HL-60/S4 (cell line): ENCODE results near the gene HAND1.

Experiments
- in situ Hi-C: fragments of 300-500 bp; cut with MboI; formaldehyde crosslinking; loops from 2 replicates; pipeline ENCODE4 v1.14.3; 2022; ENCODE audit warnings: low sequenced_read_pairs

The HAND1 gene

DNA sequence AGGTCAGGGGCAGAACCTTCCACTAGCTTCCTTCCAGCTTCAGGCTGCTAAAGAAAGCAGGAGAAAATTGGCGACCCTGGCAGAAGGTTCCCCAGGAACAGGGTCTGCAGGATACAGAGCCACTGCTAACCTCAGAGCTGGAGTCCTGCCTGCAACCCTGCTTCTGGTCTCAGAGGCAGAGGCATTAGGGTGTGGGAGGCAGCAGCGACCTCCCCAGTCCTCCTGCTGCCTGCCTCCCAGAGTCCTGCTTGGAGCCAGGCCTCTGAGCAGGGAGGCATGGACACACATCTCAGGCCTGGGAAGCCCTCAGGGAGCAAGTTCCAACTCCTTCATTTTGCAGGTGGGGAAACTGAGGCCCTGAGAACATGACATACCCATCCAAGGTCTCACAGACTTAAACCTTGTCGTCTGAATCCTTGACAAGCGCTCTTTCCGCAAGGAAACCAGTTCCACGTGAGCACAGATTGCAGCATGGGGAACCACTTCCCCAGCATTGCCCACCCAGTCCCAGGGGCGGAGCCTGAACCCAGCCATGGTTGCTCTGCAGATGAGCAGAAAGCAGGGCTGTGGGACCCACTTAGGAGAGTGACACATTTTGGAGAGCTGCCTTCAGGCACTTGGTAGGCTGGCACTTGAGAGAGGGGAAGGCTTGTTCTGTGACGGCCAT lies 28.2 kb upstream of the HAND1 start:
- in situ Hi-C loops = no loop called here

DNA sequence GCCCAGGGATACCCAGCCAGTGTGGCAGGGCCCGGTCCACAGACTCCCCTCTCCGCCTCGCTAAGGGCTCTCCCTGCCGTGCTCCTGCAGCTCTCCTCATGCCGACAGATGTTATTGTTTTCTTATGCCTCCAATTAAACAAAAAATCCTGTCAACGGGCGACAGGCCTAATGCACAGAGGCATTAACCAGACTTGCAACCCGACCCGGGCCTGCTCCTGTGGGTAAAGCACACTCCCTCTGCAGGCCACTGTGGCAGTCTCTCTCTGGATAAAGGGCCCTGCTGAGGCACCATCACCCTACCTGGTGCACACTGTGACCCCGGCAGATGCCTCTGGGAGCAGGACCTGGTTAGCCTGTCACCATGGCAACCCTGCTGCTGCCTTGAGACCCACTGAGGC lies 27.5 kb upstream of the HAND1 start:
- in situ Hi-C loops = no loop called here

DNA sequence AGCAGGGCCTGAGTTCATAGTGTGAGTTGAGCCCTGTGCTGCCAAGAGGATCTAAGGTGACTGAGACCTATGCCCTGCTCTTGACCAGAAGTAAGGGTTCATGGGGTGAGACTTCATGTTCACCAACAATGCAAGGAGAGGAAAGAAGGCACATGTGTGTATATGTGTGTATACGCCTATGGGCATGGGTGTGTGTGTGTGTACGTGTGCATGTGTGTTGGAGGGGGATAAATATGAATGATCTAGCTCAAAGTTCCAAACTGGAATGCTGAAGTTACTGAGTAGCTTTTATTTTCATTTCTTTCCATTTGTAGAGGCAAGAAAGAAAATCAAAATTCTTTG lies 25.6 kb upstream of the HAND1 start:
- in situ Hi-C loops = no loop called here

DNA sequence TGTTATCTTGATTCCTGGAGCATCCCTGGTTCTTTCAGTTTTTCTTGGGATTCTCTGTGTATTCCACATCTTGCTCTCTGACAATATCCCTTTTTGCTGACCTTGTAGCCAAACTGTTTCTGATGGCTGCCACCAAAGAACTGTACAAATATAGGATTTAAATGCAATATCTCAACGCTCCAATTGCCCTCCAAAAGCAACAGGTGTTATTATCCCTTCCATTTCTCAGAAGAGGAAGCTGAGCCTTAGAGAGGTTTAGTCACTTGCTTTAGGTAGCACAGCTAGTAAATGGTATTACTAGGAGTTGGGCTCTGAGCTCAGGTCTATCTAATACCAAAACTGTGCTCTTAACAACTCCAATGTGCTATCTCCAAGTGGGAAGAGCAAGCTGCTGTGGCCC lies 24.2 kb upstream of the HAND1 start:
- in situ Hi-C loops = no loop called here

DNA sequence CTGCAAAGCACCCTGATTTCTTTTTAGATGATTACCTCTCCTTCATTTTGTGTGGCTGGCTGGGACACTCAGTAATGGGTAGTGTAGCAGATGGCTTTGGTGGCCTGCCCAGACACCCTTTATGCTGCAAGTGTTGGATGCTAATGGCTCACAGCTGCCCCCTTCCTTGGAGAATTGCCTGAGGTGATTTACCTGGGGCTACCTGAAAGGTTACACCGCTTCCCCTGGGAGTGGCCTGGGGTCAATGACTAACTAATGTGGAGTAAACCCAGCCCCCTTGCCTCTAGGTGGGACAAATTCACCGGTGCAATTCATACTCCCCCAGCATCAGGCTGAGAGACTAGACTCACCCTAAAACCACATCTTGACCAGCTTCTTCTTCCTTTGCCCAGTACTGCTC lies 23.5 kb upstream of the HAND1 start:
- in situ Hi-C loops = no loop called here

DNA sequence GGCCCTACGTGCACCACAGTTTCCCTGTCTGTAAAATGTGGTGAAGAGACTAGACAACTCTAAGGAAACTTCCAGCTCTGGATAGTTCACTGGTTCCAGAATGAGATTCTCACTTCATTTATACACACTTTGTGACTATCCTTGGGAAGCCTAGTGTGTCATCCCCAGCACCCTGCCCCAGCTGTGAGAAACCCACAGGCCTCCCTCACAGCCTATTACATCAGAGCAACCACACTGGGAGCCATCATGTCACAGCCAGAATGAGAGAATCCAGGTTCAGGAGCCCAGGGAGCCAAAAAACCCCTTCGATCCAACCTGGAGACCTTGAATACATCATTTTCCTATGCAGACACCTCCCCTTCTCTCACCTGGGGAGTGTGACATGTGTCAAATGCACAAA lies 21.0 kb upstream of the HAND1 start:
- in situ Hi-C loops = no loop called here

DNA sequence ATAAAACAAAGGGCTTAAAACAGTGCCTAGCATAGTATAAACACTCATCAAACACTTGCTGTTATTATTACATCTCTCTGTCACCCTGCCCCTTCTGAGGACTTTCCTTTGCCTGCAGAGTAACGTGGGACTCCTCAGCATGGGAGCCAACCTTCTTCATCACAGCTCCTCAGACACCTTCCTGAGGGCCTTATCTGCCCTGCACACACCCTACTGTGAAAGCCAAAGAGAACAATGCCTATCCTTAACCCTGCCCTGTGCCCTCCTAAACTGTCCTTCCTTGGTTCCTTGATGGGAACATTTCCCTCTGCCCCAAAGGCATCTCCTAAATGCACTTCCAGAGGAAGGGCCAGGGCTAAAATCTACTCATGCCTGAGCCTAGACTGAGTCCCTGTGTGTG lies 20.6 kb upstream of the HAND1 start:
- in situ Hi-C loops = no loop called here

DNA sequence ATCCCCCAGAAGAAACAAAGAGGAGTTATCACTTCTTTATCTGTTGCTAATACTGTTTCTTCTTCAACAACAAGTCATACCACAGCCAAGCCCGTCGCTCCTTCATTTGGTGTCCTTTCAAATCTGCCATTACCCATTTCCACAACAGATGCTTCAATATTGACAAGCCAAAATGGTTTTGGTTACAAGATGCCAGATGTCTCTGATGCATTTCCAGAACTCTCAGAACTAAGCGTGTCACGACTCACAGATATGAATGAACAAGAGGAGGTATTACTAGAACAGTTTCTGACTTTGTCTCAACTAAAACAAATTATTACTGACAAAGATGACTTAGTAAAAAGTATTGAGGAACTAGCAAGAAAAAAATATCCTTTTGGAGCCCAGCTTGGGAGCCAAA lies 16.0 kb upstream of the HAND1 start:
- in situ Hi-C loops = no loop called here

DNA sequence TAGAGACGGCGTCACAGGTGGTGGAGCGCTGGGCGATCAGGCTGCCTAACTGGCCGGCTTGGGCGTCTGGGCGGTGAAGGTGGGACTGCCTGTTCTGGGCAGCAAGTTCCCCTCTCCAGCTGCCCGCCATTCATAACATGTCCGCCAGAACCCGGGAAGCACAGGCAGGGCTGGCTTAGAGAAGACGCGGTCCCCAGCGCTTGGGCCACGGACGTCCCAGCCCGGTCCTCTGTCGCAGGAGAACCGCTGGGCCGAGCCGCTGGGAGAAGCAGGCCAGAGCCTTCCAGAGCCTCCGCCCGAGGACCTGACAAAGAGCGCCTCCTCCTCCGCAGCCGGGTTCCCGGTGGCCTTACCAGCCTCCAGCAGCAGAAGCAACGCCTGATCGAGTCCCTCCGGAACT lies 15.2 kb upstream of the HAND1 start:
- in situ Hi-C loops = no loop called here

DNA sequence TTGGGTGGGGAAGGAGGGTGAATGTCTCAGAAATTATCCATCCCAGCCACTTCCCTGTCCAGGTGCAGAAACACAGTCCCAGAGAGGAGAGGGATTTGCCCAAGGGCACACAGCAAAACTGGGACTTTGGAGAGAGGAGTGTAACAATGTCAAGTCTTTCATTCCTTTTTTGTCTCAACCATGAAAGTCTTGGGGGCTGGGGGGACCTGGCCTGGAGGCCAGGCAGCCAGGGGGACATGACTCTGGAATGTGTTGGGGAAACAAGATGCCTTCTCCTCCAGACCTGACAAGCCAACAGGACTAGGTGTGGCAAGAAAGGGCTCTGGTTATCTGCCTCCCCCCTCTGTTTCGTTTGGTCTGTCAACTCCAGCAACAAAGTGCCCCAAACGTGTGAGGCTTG lies 13.9 kb upstream of the HAND1 start:
- in situ Hi-C loops = no loop called here

DNA sequence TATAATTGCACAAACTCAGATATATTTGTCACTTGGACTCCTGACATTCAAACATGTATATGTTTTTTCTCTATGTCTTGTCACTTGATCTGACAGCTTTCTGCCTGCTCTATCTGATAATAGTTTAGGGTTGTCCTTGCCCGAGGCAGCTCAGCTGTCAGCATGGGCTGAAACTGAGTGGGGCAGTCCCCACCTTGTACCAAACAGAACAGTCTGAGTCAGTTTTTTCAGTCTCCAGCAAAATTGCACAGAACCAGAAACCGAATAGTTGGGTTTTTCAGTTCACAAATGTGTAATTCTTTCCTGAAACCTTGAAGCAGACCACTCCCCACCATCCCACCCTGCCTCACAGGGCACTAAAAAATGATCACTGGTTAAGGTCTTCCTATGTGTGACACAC lies 9.5 kb upstream of the HAND1 start:
- in situ Hi-C loops = no loop called here

DNA sequence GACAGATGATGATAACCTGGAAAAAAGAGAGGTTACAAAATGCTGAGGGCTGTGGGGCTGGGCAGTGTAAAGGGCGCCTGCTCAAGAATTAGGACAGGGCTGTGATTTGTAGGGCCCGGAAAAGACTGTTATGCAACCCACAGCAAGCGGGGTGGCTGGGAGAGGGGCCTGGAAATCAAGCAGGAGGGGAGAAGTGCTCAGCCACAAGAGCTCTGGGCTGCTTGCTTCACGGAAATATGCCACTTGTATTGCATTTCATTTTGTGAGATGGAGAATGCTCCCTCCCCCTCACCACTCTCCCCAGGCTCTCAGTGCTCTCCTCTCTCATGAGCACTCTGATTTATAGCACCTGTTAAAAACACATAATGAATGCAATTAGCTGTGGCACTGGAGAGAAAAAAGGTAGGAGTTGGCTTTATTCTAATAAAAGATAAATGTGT lies 8.4 kb upstream of the HAND1 start:
- in situ Hi-C loops = no loop called here

DNA sequence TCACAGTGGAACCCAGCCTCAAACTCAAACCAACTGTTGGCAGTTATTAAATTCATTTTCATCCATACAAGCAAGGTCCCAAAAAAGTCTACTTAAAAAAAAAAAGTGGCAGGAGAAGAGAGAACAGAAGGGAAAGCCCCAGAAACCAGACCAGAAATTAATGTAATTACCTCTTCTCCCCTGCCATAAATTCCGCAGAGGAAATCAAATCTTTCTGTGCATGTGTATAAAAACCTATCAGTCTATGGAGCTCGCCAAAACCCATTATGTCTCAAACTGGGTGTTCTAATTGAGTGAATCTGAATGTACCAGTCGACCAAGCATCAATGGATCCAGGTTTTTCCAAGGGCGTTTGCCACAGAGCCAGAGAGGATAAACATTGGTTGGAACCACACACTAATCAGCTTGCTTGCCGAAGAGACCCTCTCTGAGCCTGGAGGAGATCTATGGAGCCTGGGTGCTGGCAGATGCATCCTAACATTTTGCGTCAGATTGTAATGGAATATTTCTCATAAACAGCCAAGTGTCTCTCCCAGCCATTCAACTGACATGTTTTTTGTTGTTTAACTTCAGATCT lies 7.9 kb upstream of the HAND1 start:
- in situ Hi-C loops = no loop called here

DNA sequence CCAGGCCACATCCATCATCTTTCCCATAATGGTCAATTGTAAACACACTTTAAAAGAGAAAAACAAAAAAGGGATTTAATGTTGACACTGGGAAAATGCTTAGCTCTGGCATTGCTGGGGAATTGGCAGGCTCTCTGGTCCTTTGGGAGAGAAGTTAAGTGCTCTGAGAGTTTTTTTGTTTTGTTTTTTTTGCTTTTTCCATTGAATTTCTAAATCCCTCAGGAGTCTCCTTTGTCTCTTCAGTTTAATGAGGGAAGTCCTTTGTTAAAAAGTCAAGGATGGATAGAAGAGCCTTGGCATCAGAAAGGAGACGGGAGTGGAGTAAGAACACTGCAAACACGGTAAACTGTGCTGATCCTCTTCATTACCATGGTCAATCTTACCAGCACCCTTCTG lies 7.1 kb upstream of the HAND1 start:
- in situ Hi-C loops = no loop called here

DNA sequence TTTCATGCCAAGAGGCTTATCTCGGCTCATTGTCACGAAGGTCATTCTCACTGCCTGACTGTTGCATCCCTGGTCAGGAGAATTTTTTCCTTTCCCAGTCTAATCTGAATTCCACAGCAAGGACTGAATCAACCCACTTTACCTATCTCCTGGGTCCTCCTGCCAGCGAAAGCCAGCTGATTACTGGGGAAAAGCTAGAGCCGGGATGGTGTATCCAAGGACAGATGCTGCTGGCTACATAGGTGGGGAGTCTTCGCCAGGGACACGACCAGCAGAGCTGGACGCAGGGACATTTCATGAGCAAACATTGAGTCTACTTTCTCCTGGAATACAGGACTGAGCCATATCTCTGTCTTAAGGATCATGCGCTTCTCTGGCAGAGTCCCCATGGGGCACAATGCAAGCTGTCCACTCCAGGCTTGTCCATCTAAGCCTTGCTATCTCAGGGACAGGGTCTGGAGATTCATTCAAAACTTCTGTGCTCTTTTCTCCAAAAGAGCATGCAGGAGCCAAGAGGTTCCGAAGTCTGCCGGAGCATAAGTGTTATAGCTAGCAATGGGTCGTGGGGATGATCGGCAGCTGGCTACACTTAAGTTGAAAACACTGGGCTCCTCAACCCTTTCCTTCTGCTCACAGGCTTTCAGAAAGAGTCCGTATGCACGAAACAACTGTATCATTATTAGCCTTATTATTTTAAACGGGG lies 6.5 kb upstream of the HAND1 start:
- in situ Hi-C loops = no loop called here

DNA sequence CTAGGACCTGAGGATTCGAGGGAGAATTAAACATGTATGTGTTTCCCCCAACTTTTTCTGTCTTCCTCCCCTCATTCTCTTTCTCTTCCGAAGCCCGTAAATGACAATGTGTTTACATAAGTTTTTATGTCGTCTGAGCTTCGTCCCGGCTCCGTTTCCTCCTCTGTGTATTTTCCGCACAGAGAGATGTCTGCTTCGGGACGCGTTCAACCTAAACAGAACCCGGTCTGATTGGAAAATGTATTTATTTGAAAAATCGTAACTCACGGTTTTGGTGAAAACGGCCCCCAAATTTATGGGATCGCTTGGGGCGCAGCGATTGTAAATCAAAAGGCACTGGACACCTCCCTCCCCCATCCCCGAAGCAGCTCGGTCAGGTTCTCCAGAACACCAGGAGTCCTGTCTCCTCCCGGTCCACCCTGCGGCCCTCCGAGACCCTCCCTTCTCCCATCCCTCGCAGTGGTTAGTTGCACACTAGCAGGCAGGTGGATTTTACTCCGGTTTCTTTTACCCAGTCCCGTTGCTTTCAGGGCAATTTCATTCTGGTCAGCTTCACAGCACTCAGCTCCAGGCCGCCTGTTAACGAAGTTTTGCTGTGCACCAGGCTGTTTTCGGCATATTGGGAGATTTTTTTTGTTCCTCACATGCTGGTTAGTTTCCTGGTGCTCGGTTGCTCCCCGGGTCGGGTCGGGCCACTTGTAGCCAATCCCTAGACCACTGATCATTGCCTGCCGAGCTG lies 5.8 kb upstream of the HAND1 start:
- in situ Hi-C loops = no loop called here

DNA sequence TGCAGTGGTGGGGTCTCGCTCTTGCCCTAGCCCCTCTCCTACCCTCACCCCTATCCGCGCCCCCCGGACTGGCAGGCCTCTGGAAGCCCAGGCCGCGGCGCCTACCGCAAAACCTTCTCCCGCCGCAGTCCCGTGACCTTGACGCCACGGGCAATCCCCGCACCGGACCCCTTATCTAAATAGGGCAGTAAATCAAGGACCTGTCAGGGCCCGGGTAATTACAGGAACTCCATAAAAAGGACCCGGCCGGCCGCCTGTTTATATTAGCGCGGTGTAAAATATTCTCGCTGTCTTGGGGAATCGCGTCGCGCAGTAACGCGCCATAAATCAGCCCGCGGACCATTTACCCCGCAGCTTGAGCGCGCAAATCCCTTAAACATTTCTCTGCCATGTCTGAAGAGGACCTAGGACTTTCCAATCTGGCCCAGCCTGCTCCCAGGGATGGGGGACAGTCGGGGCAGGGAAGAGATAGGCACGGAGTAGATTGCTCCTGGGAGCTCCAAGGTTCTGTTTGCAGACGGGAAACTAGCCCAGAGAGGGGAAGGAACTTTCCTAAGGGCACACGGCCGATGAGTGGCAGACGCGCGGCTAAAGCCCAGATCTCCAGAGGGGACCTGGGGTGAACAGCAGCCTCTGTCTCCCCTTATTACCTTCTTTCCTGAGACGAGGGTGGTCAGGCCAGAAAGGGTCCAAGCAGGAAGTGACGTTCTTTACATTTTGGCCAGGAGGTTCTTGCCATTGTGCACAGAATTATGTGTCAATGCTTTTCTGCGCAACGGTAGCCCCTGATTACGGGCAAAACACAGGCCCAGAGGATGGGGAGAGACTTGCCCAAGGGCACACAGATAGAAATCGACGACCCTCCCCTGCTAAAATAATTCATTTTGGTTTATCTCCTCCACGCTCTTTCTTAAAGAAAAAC lies 4.8 kb upstream of the HAND1 start:
- in situ Hi-C loops = no loop called here

DNA sequence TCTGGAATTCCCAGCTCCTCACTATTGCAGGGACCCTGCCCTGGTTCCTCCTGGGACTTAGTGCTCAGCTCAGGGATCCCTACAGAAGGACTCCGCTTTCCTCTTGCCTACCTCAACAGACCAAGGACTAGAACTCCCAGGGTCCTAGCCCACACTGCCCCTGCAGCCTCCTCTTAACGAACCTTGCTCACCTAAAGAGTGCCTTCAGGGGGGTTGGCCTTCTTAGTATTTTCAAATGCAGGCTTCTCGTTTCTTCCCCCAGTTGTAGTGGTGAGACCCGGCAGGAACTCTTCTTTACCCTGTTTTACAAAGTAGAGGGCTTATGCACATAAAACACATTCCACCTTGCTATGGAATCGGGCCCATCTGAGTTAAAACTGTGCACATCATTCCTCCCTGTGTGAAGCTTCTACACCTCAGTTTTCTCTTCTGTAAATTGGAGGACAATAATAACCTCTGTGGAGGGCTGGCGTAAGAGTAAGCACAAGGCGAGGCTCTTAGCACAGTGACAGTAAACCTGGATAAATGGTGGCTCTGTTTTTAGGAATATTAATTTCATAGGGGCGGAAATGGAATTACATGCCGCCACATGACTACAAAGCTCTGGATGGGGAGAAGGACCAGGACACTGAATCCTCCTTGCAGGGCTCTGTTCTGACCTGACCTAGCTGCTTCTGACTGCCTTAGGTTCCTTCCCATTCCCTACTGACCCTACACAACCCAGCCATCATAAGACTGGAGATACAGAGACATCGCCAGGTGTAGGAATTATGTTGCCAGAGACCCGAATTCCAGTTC lies 3.8 kb upstream of the HAND1 start:
- in situ Hi-C loops = no loop called here

DNA sequence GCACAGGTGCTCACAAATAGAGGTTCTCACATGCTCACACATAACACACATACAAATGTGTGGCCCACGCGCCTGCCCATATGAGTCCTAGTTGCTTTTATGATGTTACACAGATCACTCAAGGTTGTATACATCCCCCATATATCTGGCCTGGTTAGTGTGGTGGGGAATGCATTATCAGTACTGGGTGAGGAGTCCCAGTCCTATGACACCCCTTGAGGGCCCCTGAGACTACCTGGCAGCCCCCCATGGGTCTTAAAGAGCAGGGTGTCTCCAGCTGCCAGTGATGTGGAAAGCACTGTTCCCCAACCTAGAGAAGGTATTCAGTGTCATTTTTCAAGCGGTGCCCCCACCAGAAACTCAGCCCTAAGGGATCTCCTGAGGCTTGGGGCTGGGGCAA lies 2.8 kb upstream of the HAND1 start:
- in situ Hi-C loops = no loop called here
